HG02571 (cell line): ENCODE data around the gene NUP35.
"Not testable (repeated sequence)": the region's sequence is repeated elsewhere in the genome, so short reads cannot be mapped to it uniquely, and the experiment has no call there.

ENCODE experiments used
- ATAC-seq: cut with Tn5 transposase; IDR thresholded peaks from one replicate; pipeline ENCODE4 v1.9.1; 2021; ENCODE audit warnings: mild to moderate bottlenecking, moderate library complexity; ENCODE audit not compliant: unreplicated experiment

NUP35 gene

DNA sequence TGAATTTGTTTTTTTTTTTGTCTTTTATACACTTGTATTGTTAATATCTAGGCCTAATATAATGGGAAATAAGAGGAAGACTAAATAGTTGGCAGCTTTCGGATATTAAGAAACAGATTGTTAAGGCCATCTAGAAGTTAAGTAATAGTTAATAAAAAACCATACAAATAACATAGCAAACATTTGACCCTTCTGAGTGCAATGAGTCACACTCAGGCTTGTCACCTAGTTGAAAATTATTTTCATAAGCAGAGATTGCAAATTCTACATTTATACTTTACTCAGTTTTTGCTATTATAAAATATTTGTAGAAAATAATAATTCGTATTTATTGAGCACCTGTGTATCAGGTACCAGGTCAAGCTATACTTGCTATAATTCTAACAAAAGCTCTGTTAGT is 2.4 kb downstream of the NUP35 start:
- no peak for ATAC-seq

DNA sequence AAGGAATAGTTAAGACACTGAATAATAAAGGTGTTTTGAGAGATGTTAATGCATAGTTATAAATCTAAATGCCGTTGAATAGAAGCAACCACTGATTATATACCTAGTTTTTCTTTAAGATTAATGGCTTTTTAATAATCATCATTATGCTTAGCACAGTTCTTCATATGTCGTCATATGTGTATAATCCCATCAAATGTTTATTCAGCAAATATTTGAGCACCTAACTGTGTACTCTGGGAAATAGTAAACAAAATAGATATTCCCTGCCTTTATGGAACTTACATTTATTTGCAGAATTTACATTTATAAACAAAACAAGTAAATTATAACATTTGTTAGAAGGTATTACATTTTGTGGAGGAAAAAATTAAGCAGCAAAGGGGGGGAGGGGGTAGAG is 9.8 kb downstream of the NUP35 start:
- ATAC-seq, result no peak

DNA sequence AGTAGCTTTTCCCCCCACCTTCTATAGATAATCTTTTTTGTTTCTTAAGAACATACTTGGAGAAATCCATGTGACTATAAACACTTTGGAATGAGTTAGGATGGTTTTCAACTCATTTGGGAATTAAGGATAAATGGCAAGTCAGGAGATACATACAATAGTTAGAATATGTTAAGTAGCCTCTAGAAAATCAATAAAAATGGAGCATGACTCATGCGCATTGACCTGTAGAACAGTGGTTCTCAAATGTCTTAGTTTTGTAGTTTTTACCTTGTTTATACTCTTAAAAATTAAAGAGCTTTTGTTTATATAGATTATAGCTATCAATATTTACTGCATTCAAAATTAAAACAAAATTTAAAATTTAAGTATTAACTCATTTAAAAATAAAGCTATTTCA is 24.7 kb downstream of the NUP35 start:
- no peak for ATAC-seq

DNA sequence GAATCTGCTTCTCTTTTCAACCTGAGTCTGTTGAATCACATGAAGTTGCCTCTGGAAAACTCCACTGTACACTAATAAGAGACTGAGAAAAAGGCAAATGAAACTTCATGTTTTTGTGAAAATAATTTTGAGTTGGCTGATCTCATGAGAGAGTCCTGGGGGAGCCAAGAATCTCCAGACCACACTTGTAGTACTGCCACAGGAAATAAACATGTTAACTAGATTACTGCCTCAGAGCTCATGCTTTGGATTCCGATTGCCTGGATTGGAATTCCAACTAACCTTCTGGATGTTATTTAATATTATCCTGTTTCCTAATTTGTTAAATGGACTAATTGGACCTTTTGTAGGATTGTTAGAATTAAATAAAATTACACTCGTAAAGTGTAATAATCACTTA is 25.2 kb downstream of the NUP35 start:
- ATAC-seq, result no peak

DNA sequence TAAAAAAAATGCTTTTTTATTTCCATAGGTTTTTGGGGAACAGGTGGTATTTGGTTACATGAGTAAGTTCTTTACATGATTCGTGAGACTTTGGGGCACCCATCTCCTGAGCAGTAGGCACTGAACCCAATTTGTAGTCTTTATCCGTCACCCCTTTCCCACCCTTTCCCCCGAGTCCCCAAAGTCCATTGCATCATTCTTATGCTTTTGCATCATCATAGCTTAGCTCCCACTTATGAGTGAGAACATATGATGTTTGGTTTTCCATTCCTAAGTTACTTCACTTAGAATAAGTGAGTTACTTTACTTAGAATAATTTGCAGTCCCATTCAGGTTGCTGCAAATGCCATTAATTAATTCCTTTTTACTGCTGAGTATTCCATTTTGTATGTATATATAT is 28.0 kb downstream of the NUP35 start:
- ATAC-seq, result not testable (repeated sequence)

DNA sequence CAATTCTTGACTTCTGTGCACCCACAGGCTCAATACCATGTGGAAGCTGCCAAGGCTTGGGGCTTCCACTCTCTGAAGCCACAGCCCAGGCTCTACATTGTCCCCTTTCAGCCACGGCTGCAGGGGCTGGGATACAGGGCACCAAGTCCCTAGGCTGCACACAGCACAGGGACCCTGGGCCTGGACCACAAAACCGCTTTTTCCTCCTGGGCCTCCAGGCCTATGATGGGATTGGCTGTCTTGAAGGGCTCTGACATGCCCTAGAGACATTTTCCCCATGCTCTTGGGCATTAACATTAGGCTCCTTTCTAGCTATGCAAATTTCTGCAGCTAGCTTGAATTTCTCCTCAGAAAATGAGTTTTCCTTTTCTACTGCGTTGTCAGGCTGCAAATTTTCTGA is 29.7 kb downstream of the NUP35 start:
- ATAC-seq, result no peak

DNA sequence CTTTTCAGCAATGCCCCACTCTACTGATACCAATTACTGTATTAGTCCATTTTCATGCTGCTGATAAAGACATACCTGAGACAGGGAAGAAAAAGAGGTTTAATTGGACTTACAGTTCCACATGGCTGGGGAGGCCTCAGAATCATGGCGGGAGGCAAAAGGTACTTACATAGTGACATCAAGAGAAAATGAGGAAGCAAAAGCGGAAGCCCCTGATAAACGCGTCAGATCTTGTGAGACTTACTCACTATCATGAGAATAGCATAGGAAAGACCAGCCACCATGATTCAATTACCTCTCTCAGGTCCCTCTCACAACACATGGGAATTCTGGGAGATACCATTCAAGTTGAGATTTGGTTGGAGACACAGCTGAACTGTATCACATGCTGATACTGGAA is 30.5 kb downstream of the NUP35 start:
- not testable (repeated sequence) for ATAC-seq

DNA sequence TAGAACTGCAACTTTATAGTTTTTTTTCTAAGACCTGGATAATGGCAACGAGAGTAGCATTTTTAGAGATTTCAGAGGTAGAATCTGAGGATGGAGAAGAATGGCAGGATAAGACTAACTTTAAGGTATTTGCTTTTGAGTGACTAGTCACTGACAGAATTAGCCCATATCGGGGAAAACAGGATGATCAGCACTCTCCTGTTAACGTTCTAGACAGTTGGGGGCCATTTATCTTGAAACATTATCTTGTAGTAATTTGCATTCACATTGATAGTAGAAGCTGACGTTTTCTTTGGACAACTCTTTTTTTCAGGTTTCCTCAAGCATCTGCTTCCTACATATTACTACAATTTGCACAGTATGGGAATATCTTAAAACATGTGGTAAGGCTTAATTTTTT is 32.9 kb downstream of the NUP35 start:
- no peak for ATAC-seq

DNA sequence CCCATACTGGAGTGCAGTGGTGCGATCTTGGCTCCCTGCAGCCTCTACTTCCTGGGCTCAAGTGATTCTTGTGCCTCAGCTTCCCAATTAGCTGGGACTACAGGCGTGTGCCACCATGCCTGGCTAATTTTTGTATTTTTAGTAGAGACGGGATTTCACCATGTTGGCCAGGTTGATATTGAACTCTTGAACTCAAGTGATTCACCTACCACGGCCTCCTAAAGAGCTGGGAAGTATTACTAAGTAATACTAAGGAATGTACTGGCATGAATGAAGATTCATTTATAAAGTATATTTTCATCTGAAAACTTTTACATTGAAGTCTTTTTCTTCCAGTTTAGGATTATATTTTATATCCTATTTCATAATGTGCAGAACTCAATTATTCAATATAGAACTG is 38.1 kb downstream of the NUP35 start:
- no peak for ATAC-seq

DNA sequence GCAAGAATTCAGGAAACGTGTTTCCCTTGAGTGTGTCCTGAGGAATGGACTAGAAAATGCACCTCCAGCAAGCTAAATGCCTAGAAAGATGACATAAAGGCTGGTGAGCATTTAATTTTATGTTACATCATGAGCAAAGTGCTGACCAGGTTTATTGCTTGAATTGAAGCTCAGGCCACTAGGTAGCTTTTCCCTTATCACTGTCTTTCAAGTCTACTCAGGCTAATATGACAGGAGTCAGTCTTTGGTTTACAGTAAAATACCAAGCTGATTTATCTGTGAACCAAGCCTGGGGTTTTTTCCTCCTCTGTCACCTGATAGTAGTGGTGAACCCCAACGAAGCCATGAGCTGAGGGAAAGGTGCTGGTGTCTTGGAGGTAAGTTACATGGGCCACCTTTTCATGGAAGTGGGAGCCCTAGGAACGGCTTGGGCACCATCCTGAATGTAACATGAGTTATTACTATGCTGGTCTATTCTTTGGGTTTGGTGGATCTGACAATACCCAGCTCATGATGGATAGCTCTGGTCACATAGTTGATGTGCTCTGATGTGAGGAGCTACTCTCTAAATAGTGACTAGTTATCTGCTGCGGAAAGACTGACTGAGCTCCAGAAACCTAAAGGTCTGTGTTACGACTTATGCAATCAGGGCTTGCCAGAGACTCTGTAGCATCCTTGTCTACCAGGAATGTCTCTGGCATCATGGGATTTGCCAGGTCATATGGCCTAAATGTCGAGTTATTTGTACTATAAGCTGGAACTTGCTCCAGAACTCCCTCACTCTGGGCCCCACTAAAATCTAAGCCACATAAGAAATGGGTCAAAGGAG is 39.8 kb downstream of the NUP35 start:
- no peak for ATAC-seq

DNA sequence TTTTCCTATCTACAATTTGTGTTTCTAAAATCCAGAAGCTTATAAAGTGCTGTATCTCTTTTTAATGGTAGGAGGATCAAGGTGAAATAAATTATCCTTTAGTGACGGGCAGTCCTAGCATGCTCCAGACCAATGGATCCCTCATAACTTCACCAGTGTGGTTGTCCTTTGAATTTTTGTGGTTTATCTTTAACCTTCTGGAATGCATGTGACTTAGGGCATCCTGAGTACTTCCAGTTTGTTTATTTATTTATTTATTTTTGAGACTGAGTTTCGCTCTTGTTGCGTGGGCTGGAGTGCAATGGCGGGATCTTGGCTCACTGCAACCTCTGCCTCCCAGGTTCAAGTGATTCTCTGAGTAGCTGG is 40.4 kb downstream of the NUP35 start:
- ATAC-seq, result no peak

DNA sequence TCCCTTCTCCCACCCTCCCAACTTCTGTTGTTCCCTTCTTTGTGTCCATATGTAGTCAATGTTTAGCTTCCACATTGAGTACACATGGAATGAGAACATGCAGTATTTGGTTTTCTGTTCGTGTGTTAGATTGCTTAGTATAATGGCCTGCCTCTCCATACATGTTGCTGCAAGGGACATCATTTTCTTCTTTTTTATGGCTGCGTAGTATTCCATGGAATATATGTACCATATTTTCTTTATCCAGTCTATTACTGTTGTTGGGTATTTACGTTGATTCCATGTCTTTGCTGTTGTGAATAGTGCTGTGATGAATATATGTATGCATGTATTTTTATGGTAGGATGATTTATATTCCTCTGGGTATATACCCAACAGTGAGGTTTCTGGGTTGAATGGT is 42.0 kb downstream of the NUP35 start:
- no peak for ATAC-seq

DNA sequence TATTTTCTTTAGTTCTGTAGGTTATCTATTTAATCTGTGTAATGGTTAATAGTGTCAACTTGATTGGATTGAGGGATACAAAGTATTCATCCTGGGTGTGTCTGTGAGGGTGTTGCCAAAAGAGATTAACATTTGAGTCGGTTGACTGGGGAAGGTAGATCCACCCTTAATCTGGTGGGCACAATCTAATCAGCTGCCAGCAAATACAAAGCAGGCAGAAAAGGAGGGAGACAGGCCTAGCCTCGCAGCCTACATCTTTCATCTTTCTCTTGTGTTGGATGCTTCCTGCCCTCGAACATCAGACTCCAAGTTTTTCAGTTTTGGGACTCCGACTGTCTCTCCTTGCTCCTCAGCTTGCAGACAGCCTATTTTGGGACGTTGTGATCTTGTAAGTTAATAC is 42.7 kb downstream of the NUP35 start:
- ATAC-seq, result not testable (repeated sequence)

DNA sequence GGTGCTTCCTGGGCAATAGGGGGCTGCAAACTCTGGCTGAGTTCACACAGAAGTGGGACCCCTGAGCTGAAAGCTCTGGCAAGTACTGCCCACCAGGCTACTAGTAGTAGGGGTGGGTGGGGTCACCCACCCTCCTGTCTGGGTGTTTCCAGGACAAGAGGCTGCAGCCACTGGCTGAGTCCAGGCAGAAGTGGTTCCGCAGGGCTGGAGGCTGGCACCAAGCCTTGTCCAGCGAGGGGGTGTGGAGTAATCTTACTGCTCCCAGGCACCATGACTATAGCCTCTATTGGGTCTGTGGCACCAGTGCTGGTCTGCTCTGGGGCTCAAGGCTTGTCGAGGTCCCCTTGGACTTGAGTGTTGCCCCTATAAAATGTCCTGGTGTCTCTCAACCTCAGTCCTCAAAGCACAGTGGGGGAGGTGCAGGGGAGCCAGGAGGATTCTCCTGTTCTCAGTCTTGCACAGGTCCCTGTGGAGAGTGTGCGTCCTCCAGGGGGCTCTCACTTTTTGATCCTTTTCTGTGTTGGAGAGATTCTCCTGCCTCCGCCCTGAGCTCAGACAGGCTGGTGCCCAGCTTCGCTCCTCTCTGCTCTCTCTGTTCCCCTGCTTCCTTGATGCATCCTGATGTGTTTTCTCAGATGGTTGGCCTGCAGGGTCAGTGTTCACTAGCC is 48.1 kb downstream of the NUP35 start:
- ATAC-seq, result no peak

DNA sequence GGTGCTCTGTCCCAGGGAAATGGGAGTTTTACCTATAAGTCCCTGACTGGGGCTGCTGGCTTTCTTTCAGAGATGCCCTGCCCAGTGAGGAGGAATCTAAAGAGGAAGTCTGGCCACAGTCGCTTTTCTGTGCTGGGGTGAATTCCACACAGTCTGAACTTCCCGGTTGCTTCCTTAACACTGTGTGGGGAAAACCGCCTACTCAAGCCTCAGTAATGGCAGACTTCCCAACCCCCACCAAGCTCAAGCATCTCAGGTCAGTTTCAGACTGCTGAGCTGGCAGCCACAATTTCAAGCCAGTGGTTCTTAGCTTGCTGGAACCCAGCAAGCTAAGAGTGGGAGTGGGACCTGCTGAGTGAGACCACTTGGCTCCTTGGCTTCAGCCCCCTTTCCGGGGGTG is 54.9 kb downstream of the NUP35 start:
- ATAC-seq, result no peak

DNA sequence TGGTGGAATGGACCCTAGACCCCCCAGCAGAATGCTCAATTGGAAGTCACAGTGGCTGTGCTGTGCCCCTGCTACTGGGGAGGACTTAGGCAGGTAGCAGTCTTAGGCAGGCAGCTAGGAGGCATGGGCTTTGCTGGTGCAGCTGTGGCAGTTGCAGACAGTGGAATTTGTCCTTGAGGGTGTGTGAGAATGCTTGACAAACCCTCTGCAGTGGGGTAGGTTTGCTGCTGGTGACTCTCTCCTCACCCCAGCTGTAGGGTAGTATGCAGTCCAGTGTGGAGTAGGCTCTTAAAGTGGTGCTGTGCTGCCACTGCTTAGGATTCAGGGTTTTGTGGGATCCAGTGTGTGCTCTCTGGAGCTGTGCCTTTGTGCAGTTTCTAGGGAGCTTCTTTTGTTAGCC is 61.3 kb downstream of the NUP35 start:
- no peak for ATAC-seq

DNA sequence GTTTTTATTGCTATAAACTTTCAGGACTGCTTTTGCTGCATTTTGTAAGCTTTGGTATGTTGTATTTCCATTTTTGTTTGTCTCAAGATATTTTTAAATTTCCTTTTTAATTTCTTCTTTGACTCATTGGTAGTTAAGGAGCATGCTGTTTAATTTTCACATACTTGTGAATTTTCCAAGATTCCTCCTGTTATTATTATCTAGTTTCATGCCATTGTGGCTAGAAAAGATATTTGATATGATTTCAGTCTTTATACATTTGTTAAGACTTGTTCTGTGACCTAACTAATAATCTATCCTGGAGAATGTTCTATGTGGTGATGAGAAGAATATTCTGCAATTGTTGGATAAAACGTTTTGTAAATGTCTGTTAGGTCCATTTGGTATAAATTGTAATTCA is 62.1 kb downstream of the NUP35 start:
- ATAC-seq, result no peak

DNA sequence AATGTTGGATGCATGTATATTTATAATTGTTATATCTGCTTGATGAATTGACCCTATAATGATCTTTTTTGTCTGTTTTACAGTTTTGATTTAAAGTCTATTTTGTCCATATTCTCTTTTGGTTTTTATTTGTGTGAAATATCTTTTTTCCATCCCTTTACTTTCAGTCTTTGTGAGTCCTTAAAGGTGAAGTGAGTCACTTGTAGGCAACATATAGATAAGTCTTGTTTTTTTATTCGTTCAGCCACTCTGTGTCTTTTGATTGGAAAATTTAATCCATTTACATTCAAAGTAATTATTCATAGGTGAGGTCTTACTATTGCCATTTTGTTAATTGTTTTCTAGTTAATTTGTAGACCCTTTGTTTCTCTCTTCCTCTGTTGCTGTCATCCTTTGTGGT is 62.5 kb downstream of the NUP35 start:
- no peak for ATAC-seq

DNA sequence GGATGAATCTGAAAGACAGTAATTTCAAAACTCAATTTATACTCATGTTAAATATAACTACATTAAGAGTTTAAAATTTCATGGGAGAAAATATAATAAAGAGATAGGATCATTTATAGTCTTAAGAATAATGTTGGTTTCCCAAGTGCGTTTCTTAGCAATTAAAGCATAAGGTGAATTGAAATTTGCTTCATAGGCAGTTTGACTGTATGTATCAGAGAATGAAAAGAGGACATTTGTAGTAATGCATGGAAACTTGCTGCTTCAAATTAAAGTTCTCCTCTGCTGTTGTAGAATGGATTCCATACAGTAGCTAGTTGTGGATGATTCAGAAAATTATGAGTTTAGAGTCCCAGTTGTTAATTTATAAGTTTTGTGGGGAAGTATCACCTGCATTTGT is 68.1 kb downstream of the NUP35 start:
- ATAC-seq, result no peak

DNA sequence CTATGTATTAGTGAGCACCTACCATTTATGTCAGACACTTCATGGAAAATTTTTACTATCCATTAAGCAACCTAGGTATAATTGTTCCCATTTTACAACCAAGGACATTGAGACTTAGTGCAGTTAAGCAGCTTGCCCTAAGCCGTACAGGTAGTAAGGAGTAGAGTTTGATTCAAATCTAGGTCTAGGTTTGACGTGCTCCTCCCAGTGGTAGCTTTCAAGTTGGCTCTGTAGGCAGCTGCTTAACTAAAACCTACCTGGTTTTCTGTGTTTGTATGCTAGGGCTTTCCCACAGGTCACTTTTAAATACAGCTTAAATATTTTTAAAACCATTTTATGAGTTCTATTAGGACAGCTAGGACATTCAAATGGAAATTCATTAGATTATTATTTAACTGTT is 69.7 kb downstream of the NUP35 start:
- ATAC-seq, result no peak

DNA sequence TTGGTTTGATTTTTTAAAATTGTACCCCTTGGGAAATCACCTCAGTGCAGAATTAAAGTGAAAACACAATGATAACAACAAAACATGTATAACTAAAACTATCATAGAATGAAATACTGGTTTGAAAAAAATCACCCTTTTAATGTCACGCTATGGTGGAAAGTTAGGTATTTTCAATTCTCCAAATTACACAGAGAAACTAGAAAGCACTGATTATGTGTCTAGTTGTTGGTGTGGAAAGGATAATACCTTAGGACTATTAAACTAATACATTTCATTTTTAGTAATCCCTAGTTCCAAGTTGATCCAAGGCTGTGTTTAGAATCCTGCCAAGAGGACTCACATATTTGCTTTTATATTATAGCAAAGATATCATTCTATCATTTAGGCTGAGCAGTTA is 71.2 kb downstream of the NUP35 start:
- ATAC-seq, result no peak

DNA sequence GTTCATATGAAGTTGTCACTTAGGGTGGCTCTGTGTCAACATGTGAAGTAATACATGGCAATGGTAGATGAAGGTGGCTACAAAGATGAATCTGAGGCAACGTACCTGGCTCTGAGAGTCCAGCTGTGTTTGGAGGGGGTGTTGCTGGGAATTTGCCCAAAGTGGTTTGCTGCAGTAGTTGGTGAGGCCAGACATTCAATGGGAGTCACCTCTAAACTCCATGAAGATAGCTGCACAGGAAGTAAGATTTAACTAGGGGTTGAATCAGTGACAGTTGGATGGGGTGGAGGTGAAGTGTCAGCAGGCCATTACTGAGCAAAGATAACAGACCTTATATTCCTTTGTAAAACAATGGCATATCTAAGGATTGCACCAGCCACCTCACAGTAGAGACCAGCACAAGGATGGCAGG is 71.8 kb downstream of the NUP35 start:
- ATAC-seq, result no peak

DNA sequence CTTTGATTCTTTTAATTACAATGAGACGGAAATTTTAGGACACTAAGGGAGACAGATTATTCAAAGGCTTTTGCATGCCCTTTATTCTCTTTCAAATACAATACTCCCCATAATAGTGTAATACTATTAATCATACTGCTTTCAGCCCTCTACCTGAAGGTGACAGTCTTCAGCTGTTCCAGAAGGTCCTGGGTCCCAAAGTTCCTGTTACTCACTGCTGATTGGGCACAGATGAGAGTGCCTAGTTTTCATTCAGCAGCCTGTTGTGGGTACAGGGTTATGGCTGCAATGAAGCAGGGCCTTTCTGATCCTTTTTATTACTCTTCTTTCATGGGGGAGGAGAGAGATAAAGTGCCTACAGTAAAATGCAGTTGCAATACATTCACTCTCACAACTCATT is 80.2 kb downstream of the NUP35 start:
- ATAC-seq, result no peak
